Prostate gland (tissue), 2 donors: Measurements from ENCODE around the gene TAF7. TPM values are rescaled to one million over a fixed set of nuclear protein-coding genes. Genes with fewer than 3 reads are reported as not detected.

Experiments used
- DNase-seq: peaks from one replicate; pipeline ENCODE4 v3.0.0-alpha.2; 2019; ENCODE audit warnings: low spot score
- H3K27ac ChIP-seq, 2 donors: fragments of 200-600 bp; sonication (generic); 2 replicates each; pipeline ENCODE4 v1.5.1; 2017 to 2019
- H3K27me3 ChIP-seq: fragments of 200-600 bp; sonication (generic); replicated peaks from 2 replicates; pipeline ENCODE4 v1.5.1; 2019; ENCODE audit not compliant: insufficient read depth
- H3K36me3 ChIP-seq, 2 donors: fragments of 200-600 bp; sonication (generic); 1 replicate in 1 of 2; 2 replicates in 1 of 2; pipeline versions ENCODE4 v1.5.1 to v1.8.1; 2017 to 2019
- H3K4me1 ChIP-seq: fragments of 200-600 bp; sonication (generic); replicated peaks from 2 replicates; pipeline ENCODE4 v1.5.1; 2019
- H3K4me3 ChIP-seq, 2 donors: fragments of 200-600 bp; sonication (generic); 2 replicates each; pipeline ENCODE4 v1.5.1; 2017 to 2019
- H3K9me3 ChIP-seq: fragments of 200-600 bp; sonication (generic); 2 replicates; pipeline ENCODE4 v1.5.1; 2017
- CTCF ChIP-seq, 4 experiments: fragments of 200-600 bp in 2 of 4; fragments of 450-650 bp in 2 of 4; sonication (generic) in 2 of 4; IDR thresholded peaks; 1 replicate in 3 of 4; 2 replicates in 1 of 4; pipeline ENCODE4 v1.5.1; 2016 to 2019; ENCODE audit warnings: antibody characterized with exemption in 4 of 4, mild to moderate bottlenecking in 2 of 4, moderate library complexity in 2 of 4
- POLR2A ChIP-seq: fragments of 450-650 bp; IDR thresholded peaks from one replicate; pipeline ENCODE4 v1.6.1; 2016; ENCODE audit warnings: antibody characterized with exemption, mild to moderate bottlenecking
- POLR2AphosphoS5 ChIP-seq: sonication (generic); formaldehyde crosslinking; IDR thresholded peaks from one replicate; pipeline ENCODE4 v1.6.1; 2017; ENCODE audit warnings: antibody characterized with exemption
- WGBS: methylation state at CpG from one replicate; pipeline ENCODE4 v1.1.5; 2018; 5-methylcytosine and 5-hydroxymethylcytosine counted together
- intact Hi-C: fragments of 100-400 bp; cut with DNase I; formaldehyde crosslinking; loops from one replicate; pipeline ENCODE4 v1.14.2; 2022
- total RNA-seq, 2 donors: library from RNA; depleted of rRNA; stranded (reverse); fragments of >200 nt; gene quantifications; one replicate each; pipeline ENCODE4 v1.1.0, GENCODE V29; 2016

Gene TAF7
- total RNA-seq = 10 to 100 TPM; 59.3 to 85.9 TPM

- 2% methylated on average over 62 of the region's 67 CpGs for WGBS
- no peaks in the 10 kb centered on the region for H3K36me3 ChIP-seq
- peak within 1 kb of the TSS; percentile 50 to 77 for H3K4me3 ChIP-seq
- peak; percentile 80 for DNase-seq
- H3K9me3 ChIP-seq = peaks cover 12% of the 10 kb centered on the region
- TF ChIP-seq POLR2AphosphoS5 = peak; percentile 92
- peak; percentile 77 for TF ChIP-seq POLR2A
- TF ChIP-seq CTCF (IDR thresholded peaks at IDR 0.05) = peak; percentile 55 to 78 (median 76)
- intact Hi-C loops = loop anchor here (5.0 kb wide), 1 partner anchor 242 kb away; no protein-coding TSS in a partner anchor
- no peaks in the 10 kb centered on the region for H3K27me3 ChIP-seq
- H3K4me1 ChIP-seq = no peaks in the 10 kb centered on the region
- peak within 1 kb of the TSS; percentile 94 to 96 for H3K27ac ChIP-seq
Measured at GRCh38 chr5:141320225-141321169, at the start of gene TAF7. TAF7 (minus strand) TSS chr5:141320784; CDS start chr5:141320044, 740 bp downstream.

GRCh38 chr5:141366016-141366896, 45.7 kb upstream of the TAF7 start:
- 20% methylated on average over 31 of the region's 46 CpGs for WGBS
- TF ChIP-seq CTCF (IDR thresholded peaks at IDR 0.05) (no peak), POLR2AphosphoS5 (no peak), POLR2A (no peak)
- Histone ChIP-seq H3K4me1 (no peaks in the 10 kb centered on the region), H3K27me3 (peaks cover 17% of the 10 kb centered on the region), H3K9me3 (no peaks in the 10 kb centered on the region), H3K27ac (no peak overlapping the region), H3K36me3 (no peaks in the 10 kb centered on the region), H3K4me3 (no peak overlapping the region)
- intact Hi-C loops = no loop called here
- DNase-seq = no peak

- no peak for DNase-seq
- no peaks in the 10 kb centered on the region for H3K36me3 ChIP-seq
- WGBS = 10% methylated on average over 34 of the region's 34 CpGs
- no peak within 1 kb of the TSS for H3K4me3 ChIP-seq
- no peaks in the 10 kb centered on the region for H3K9me3 ChIP-seq
- H3K27me3 ChIP-seq = peaks cover 23% of the 10 kb centered on the region
- H3K4me1 ChIP-seq = no peaks in the 10 kb centered on the region
- intact Hi-C loops = no loop called here
- TF ChIP-seq POLR2AphosphoS5 (no peak), CTCF (IDR thresholded peaks at IDR 0.05) (no peak), POLR2A (no peak)
- H3K27ac ChIP-seq = no peak within 1 kb of the TSS
Measured at GRCh38 chr5:141363952-141364660, 43.5 kb upstream of the TAF7 start, which contains the start of gene PCDHGA5. PCDHGA5 (plus strand) TSS chr5:141364162; CDS start chr5:141364331, 169 bp downstream.

- no peak overlapping the region for H3K4me3 ChIP-seq
- H3K27ac ChIP-seq = no peak overlapping the region
- intact Hi-C loops = no loop called here
- TF ChIP-seq POLR2AphosphoS5 (no peak), CTCF (IDR thresholded peaks at IDR 0.05) (no peak), POLR2A (no peak)
- H3K4me1 ChIP-seq = no peaks in the 10 kb centered on the region
- peaks cover 23% of the 10 kb centered on the region for H3K27me3 ChIP-seq
- no peaks in the 10 kb centered on the region for H3K9me3 ChIP-seq
- no peak for DNase-seq
- H3K36me3 ChIP-seq = no peaks in the 10 kb centered on the region
Measured at GRCh38 chr5:141362719-141363118, 42.1 kb upstream of the TAF7 start.
